Measurements from ENCODE around the gene MRPL23.

MRPL23 gene

GRCh38 chr11:1913271-1914060, 33.7 kb upstream of the MRPL23 start:
- TF ChIP-seq CTCF (IDR thresholded peaks at IDR 0.05; ENCODE audit: poor library complexity, severe bottlenecking), result no peak
- ATAC-seq (ENCODE audit: low read depth) (no peak), DNase-seq (ENCODE audit: low spot score) (no peak)
- Histone ChIP-seq H3K27ac (ENCODE audit: poor library complexity, severe bottlenecking) (no peak overlapping the region), H3K36me3 (ENCODE audit: low read depth) (no peaks in the 10 kb centered on the region), H3K27me3 (ENCODE audit: insufficient read depth, poor library complexity, severe bottlenecking) (no peaks in the 10 kb centered on the region), H3K4me1 (ENCODE audit: insufficient read depth, poor library complexity, severe bottlenecking) (no peaks in the 10 kb centered on the region), H3K4me3 (ENCODE audit: severe bottlenecking) (no peak overlapping the region), H3K9me3 (ENCODE audit: severe bottlenecking) (no peaks in the 10 kb centered on the region)

- H3K4me3 ChIP-seq (ENCODE audit: severe bottlenecking), result no peak overlapping the region
- H3K9me3 ChIP-seq (ENCODE audit: severe bottlenecking), result no peaks in the 10 kb centered on the region
- DNase-seq (ENCODE audit: low spot score) (no peak), ATAC-seq (ENCODE audit: low read depth) (no peak)
- no peaks in the 10 kb centered on the region for H3K36me3 ChIP-seq (ENCODE audit: low read depth)
- H3K27me3 ChIP-seq (ENCODE audit: insufficient read depth, poor library complexity, severe bottlenecking), result no peaks in the 10 kb centered on the region
- TF ChIP-seq CTCF (IDR thresholded peaks at IDR 0.05; ENCODE audit: poor library complexity, severe bottlenecking), result no peak
- H3K4me1 ChIP-seq (ENCODE audit: insufficient read depth, poor library complexity, severe bottlenecking), result no peaks in the 10 kb centered on the region
- H3K27ac ChIP-seq (ENCODE audit: poor library complexity, severe bottlenecking), result no peak overlapping the region
Observed at GRCh38 chr11:1915795-1916131, 31.4 kb upstream of the MRPL23 start.

- TF ChIP-seq CTCF (IDR thresholded peaks at IDR 0.05; ENCODE audit: poor library complexity, severe bottlenecking), result no peak
- no peaks in the 10 kb centered on the region for H3K4me1 ChIP-seq (ENCODE audit: insufficient read depth, poor library complexity, severe bottlenecking)
- no peak overlapping the region for H3K4me3 ChIP-seq (ENCODE audit: severe bottlenecking)
- DNase-seq (ENCODE audit: low spot score), result no peak
- no peak for ATAC-seq (ENCODE audit: low read depth)
- no peak overlapping the region for H3K27ac ChIP-seq (ENCODE audit: poor library complexity, severe bottlenecking)
- no peaks in the 10 kb centered on the region for H3K36me3 ChIP-seq (ENCODE audit: low read depth)
- no peaks in the 10 kb centered on the region for H3K9me3 ChIP-seq (ENCODE audit: severe bottlenecking)
- no peaks in the 10 kb centered on the region for H3K27me3 ChIP-seq (ENCODE audit: insufficient read depth, poor library complexity, severe bottlenecking)
Observed at GRCh38 chr11:1916132-1916985, 30.8 kb upstream of the MRPL23 start.

- ATAC-seq (ENCODE audit: low read depth) (no peak), DNase-seq (ENCODE audit: low spot score) (no peak)
- no peak for TF ChIP-seq CTCF (IDR thresholded peaks at IDR 0.05; ENCODE audit: poor library complexity, severe bottlenecking)
- H3K27me3 ChIP-seq (ENCODE audit: insufficient read depth, poor library complexity, severe bottlenecking), result no peaks in the 10 kb centered on the region
- no peak overlapping the region for H3K27ac ChIP-seq (ENCODE audit: poor library complexity, severe bottlenecking)
- no peaks in the 10 kb centered on the region for H3K4me1 ChIP-seq (ENCODE audit: insufficient read depth, poor library complexity, severe bottlenecking)
- H3K4me3 ChIP-seq (ENCODE audit: severe bottlenecking), result no peak overlapping the region
- H3K9me3 ChIP-seq (ENCODE audit: severe bottlenecking), result no peaks in the 10 kb centered on the region
- H3K36me3 ChIP-seq (ENCODE audit: low read depth), result no peaks in the 10 kb centered on the region
Observed at GRCh38 chr11:1916986-1917522, 30.1 kb upstream of the MRPL23 start.
